SK-N-SH (cell line): Measurements from ENCODE around the gene GALNT17. TPM values are rescaled to one million over a fixed set of nuclear protein-coding genes. Genes with fewer than 3 reads are reported as not detected.

Source experiments
- CTCF ChIA-PET: fragments of 300-600, 350-600 bp; formaldehyde crosslinking; extraction: SDS; loops from one replicate; lab custom pipeline; 2021; lab: Yijun Ruan, JAX
- POLR2A ChIA-PET: fragments of 350-600 bp; sonication (Branson Sonifier 250); formaldehyde crosslinking; extraction: SDS; loops from one replicate; lab custom pipeline; 2020; ENCODE audit warnings: antibody characterized with exemption, inconsistent platforms; lab: Yijun Ruan, JAX
- DNase-seq: peaks from one replicate; pipeline ENCODE4 v3.0.0; 2012
- H2AFZ ChIP-seq: fragments of 200-600 bp; sonication (generic); 2 replicates; pipeline ENCODE4 v1.8.1; 2016; ENCODE audit warnings: antibody characterized with exemption, mild to moderate bottlenecking, low read depth
- H3F3A ChIP-seq: fragments of 200-600 bp; sonication (generic); replicated peaks from 2 replicates; pipeline ENCODE3; 2016; ENCODE audit warnings: antibody characterized with exemption, mild to moderate bottlenecking; ENCODE audit not compliant: insufficient read depth
- H3K27ac ChIP-seq, 2 experiments: fragments of 200-500 bp in 1 of 2; fragments of 200-600 bp in 1 of 2; sonication (Bioruptor generic) in 1 of 2; sonication (generic), shearing (Covaris generic) in 1 of 2; 2 replicates each; pipeline versions ENCODE4 v1.5.1 to v1.6.1; 2014 to 2016; ENCODE audit warnings: low read depth in 2 of 2, inconsistent platforms in 1 of 2, low read length in 1 of 2, mild to moderate bottlenecking in 1 of 2, mixed read lengths in 1 of 2
- H3K27me3 ChIP-seq: fragments of 200-600 bp; sonication (generic), shearing (Covaris generic); 2 replicates; pipeline ENCODE4 v1.6.1; 2016; ENCODE audit warnings: mixed run types; ENCODE audit not compliant: insufficient read depth
- H3K36me3 ChIP-seq, 2 experiments: fragments of 200-500 bp in 1 of 2; fragments of 200-600 bp in 1 of 2; sonication (Bioruptor generic) in 1 of 2; sonication (generic) in 1 of 2; replicated peaks in 1 of 2; 2 replicates each; pipeline versions ENCODE3 to v1.5.1; 2014 to 2016; ENCODE audit warnings: low read length in 1 of 2, mild to moderate bottlenecking in 1 of 2; ENCODE audit not compliant: insufficient read depth in 2 of 2, control insufficient read depth in 1 of 2
- H3K4me1 ChIP-seq, 2 experiments: fragments of 200-500 bp in 1 of 2; fragments of 200-600 bp in 1 of 2; sonication (Bioruptor generic) in 1 of 2; sonication (generic), shearing (Covaris generic) in 1 of 2; 2 replicates each; pipeline versions ENCODE4 v1.5.1 to v1.6.1; 2014 to 2016; ENCODE audit warnings: low read depth in 1 of 2, low read length in 1 of 2, mixed run types in 1 of 2; ENCODE audit not compliant: insufficient read depth in 2 of 2, control insufficient read depth in 1 of 2
- H3K4me2 ChIP-seq: fragments of 200-600 bp; sonication (generic), shearing (Covaris generic); 2 replicates; pipeline ENCODE4 v1.6.1; 2017; ENCODE audit warnings: mixed run types
- H3K4me3 ChIP-seq, 2 experiments: fragments of 200-500 bp in 1 of 2; fragments of 200-600 bp in 1 of 2; sonication (Bioruptor generic) in 1 of 2; sonication (generic), shearing (Covaris generic) in 1 of 2; 2 replicates each; pipeline versions ENCODE4 v1.5.1 to v1.8.1; 2014 to 2016; ENCODE audit warnings: low read depth in 2 of 2, inconsistent platforms in 1 of 2, low read length in 1 of 2, mild to moderate bottlenecking in 1 of 2, mixed read lengths in 1 of 2, moderate library complexity in 1 of 2
- H3K79me2 ChIP-seq: fragments of 200-600 bp; sonication (generic); 2 replicates; pipeline ENCODE4 v1.8.1; 2017; ENCODE audit warnings: mild to moderate bottlenecking; ENCODE audit not compliant: insufficient read depth
- H3K9ac ChIP-seq: fragments of 200-600 bp; sonication (generic); 2 replicates; pipeline ENCODE4 v1.6.1; 2017; ENCODE audit warnings: mixed run types
- H3K9me2 ChIP-seq: fragments of 200-600 bp; sonication (generic); 2 replicates; pipeline ENCODE4 v1.6.1; 2017; ENCODE audit warnings: mixed run types
- H3K9me3 ChIP-seq: fragments of 200-600 bp; sonication (generic); 2 replicates; pipeline ENCODE4 v1.6.1; 2017; ENCODE audit warnings: mixed run types, mild to moderate bottlenecking, moderate library complexity
- H4K20me1 ChIP-seq: fragments of 200-600 bp; sonication (generic); 2 replicates; pipeline ENCODE4 v1.6.1; 2017; ENCODE audit warnings: mild to moderate bottlenecking, mixed run types; ENCODE audit not compliant: insufficient read depth
- CHD2 ChIP-seq: fragments of 150-350 bp; IDR thresholded peaks from 2 replicates; pipeline ENCODE4 v1.6.1; 2018; ENCODE audit warnings: low read length; ENCODE audit not compliant: partially characterized antibody
- CTCF ChIP-seq: fragments of 200-600 bp; sonication (generic); IDR thresholded peaks from 2 replicates; pipeline ENCODE4 v1.6.1; 2017; ENCODE audit warnings: antibody characterized with exemption, mild to moderate bottlenecking, moderate library complexity
- EP300 ChIP-seq, 2 experiments: IDR thresholded peaks; 2 replicates each; pipeline versions ENCODE4 v1.4.0 to v1.6.1; 2012; ENCODE audit warnings: borderline replicate concordance in 1 of 2, low read depth in 1 of 2, low read length in 1 of 2
- EZH2phosphoT487 ChIP-seq: fragments of 200-600 bp; sonication (generic); IDR thresholded peaks from 2 replicates; pipeline ENCODE4 v1.6.1; 2017; ENCODE audit warnings: low read depth, mixed run types, mild to moderate bottlenecking, antibody characterized with exemption, moderate library complexity, borderline replicate concordance
- FOSL2 ChIP-seq: IDR thresholded peaks from 2 replicates; pipeline ENCODE4 v1.4.0; 2012; ENCODE audit warnings: low read depth, mild to moderate bottlenecking, moderate library complexity, borderline replicate concordance
- FOXM1 ChIP-seq: IDR thresholded peaks from 2 replicates; pipeline ENCODE4 v1.4.0; 2012; ENCODE audit warnings: low read depth, mild to moderate bottlenecking
- GATA2 ChIP-seq: sonication (generic); formaldehyde crosslinking; IDR thresholded peaks from 2 replicates; pipeline ENCODE4 v1.5.0; 2020; ENCODE audit warnings: mild to moderate bottlenecking, missing genetic modification reagents
- MXI1 ChIP-seq: IDR thresholded peaks from 2 replicates; pipeline ENCODE4 v1.6.1; 2012; ENCODE audit warnings: mild to moderate bottlenecking, low read depth, low read length, improper control_type of control experiment
- NFIC ChIP-seq: IDR thresholded peaks from 2 replicates; pipeline ENCODE4 v1.4.0; 2012; ENCODE audit warnings: borderline replicate concordance
- PBX3 ChIP-seq: IDR thresholded peaks from 2 replicates; pipeline ENCODE4; 2012
- POLR2AphosphoS5 ChIP-seq: IDR thresholded peaks from 2 replicates; pipeline ENCODE4 v1.6.1; 2012; ENCODE audit warnings: low read depth, low read length
- SIN3A ChIP-seq: IDR thresholded peaks from 2 replicates; pipeline ENCODE4 v1.6.1; 2012; ENCODE audit warnings: low read depth, mild to moderate bottlenecking, low read length, moderate library complexity, borderline replicate concordance
- SMC3 ChIP-seq: IDR thresholded peaks from 2 replicates; pipeline ENCODE4 v1.6.1; 2012; ENCODE audit warnings: low read depth, low read length, improper control_type of control experiment
- TEAD4 ChIP-seq: IDR thresholded peaks from 2 replicates; pipeline ENCODE4 v1.4.0; 2012; ENCODE audit warnings: mild to moderate bottlenecking, borderline replicate concordance; ENCODE audit not compliant: insufficient read depth
- USF2 ChIP-seq: fragments of 150-350 bp; IDR thresholded peaks from 2 replicates; pipeline ENCODE4 v1.6.1; 2017; ENCODE audit warnings: antibody characterized with exemption, low read length, low read depth, borderline replicate concordance
- YY1 ChIP-seq: IDR thresholded peaks from 2 replicates; pipeline ENCODE4 v1.4.0; 2012; ENCODE audit warnings: low read depth, mild to moderate bottlenecking
- WGBS: methylation state at CpG from one replicate; pipeline ENCODE4 v1.1.6; 2017; ENCODE audit warnings: low lambda C conversion rate; 5-methylcytosine and 5-hydroxymethylcytosine counted together
- polyA plus RNA-seq, 3 experiments: library from polyadenylated mRNA; depleted of rRNA; stranded (reverse); fragments of >200 nt; gene quantifications; 2 replicates each; pipeline ENCODE4 v1.2.3, GENCODE V29; 2012

Gene GALNT17
- polyA plus RNA-seq, 1 of the 3 experiments (the other 2 are of a cell fraction): not detected

- ChIA-PET CTCF (no interaction called here), POLR2A (no interaction called here)
- TF ChIP-seq TEAD4 (no peak), CHD2 (no peak), MXI1 (no peak), YY1 (no peak), SIN3A (no peak), CTCF (no peak), EZH2phosphoT487 (no peak), EP300 (IDR thresholded peaks at IDR 0.05; ENCODE audit: borderline replicate concordance in 1 of 2, low read depth in 1 of 2, low read length in 1 of 2) (no peak), GATA2 (no peak), SMC3 (no peak), NFIC (no peak), FOXM1 (no peak), PBX3 (no peak), FOSL2 (no peak), POLR2AphosphoS5 (no peak), USF2 (no peak)
- WGBS: 71% methylated on average over 1 of the region's 1 CpG
- Histone ChIP-seq H3K9me3 (no peaks in the 10 kb centered on the region), H3K4me3 (no peak overlapping the region), H2AFZ (no peak overlapping the region), H3K27me3 (no peaks in the 10 kb centered on the region), H3K9me2 (no peaks in the 10 kb centered on the region), H3K79me2 (no peaks in the 10 kb centered on the region), H3K9ac (no peak overlapping the region), H3K4me1 (no peaks in the 10 kb centered on the region), H3K36me3 (no peaks in the 10 kb centered on the region), H3F3A (no peaks in the 10 kb centered on the region), H3K4me2 (no peak overlapping the region), H4K20me1 (no peaks in the 10 kb centered on the region), H3K27ac (no peak overlapping the region)
- DNase-seq: no peak
These were observed 506.2 kb downstream of the GALNT17 start for GRCh38 chr7:71638108-71638507.
